CD14-positive monocyte (primary cell): ENCODE data around the gene CYB5R4. TPM values are rescaled to one million over a fixed set of nuclear protein-coding genes. Genes with fewer than 3 reads are reported as not detected.

ENCODE experiments used
- DNase-seq, 3 donors: peaks; one replicate each; pipeline ENCODE4 v3.0.0-alpha.2; 2011 to 2022
- H2AFZ ChIP-seq: 2 replicates; pipeline ENCODE4 v1.6.0; 2012; ENCODE audit warnings: mild to moderate bottlenecking, low read depth, low read length, inconsistent platforms; ENCODE audit not compliant: insufficient read depth, poor library complexity, severe bottlenecking
- H3K27ac ChIP-seq, 2 donors: 1 replicate in 1 of 2; 2 replicates in 1 of 2; pipeline ENCODE4 v1.5.1; 2012 to 2013; ENCODE audit warnings: low read length in 2 of 2, control low read depth in 1 of 2, inconsistent platforms in 1 of 2, low read depth in 1 of 2, mild to moderate bottlenecking in 1 of 2
- H3K27me3 ChIP-seq, 2 donors: one replicate each; pipeline versions ENCODE4 v1.6.0 to v1.6.1; 2011 to 2013; ENCODE audit warnings: low read length in 2 of 2; ENCODE audit not compliant: control insufficient read depth in 2 of 2, insufficient read depth in 2 of 2
- H3K36me3 ChIP-seq, 2 donors: replicated peaks in 1 of 2; 1 replicate in 1 of 2; 2 replicates in 1 of 2; pipeline versions ENCODE4 v1.5.1 to v1.6.1; 2012 to 2013; ENCODE audit warnings: low read length in 2 of 2, control low read depth in 1 of 2, inconsistent platforms in 1 of 2, mild to moderate bottlenecking in 1 of 2; ENCODE audit not compliant: insufficient read depth in 2 of 2, control insufficient read depth in 1 of 2
- H3K4me1 ChIP-seq, 2 donors: 1 replicate in 1 of 2; 2 replicates in 1 of 2; pipeline versions ENCODE4 v1.5.1 to v1.6.1; 2012 to 2013; ENCODE audit warnings: low read length in 2 of 2, control low read depth in 1 of 2, inconsistent platforms in 1 of 2, mild to moderate bottlenecking in 1 of 2, moderate library complexity in 1 of 2; ENCODE audit not compliant: insufficient read depth in 2 of 2, control insufficient read depth in 1 of 2
- H3K4me2 ChIP-seq: replicated peaks from 2 replicates; pipeline ENCODE3; 2012; ENCODE audit warnings: low read length, moderate library complexity, mild to moderate bottlenecking; ENCODE audit not compliant: poor library complexity, severe bottlenecking; ENCODE audit errors: extremely low read depth
- H3K4me3 ChIP-seq, 3 experiments: fragments of 200-600 bp in 1 of 3; sonication (generic) in 1 of 3; replicated peaks in 1 of 3; 1 replicate in 2 of 3; 2 replicates in 1 of 3; pipeline ENCODE4 v1.5.1; 2011 to 2013; ENCODE audit warnings: low read length in 3 of 3, mild to moderate bottlenecking in 3 of 3, control low read depth in 2 of 3, low read depth in 2 of 3, inconsistent platforms in 1 of 3, moderate library complexity in 1 of 3
- H3K79me2 ChIP-seq: 2 replicates; pipeline ENCODE4 v1.6.0; 2012; ENCODE audit warnings: mild to moderate bottlenecking, control low read depth, inconsistent platforms, low read length, moderate library complexity; ENCODE audit not compliant: insufficient read depth
- H3K9ac ChIP-seq: 2 replicates; pipeline ENCODE4 v1.6.0; 2017; ENCODE audit warnings: low read length, mild to moderate bottlenecking; ENCODE audit not compliant: insufficient read depth, poor library complexity, severe bottlenecking
- H3K9me3 ChIP-seq, 2 donors: replicated peaks in 1 of 2; 1 replicate in 1 of 2; 2 replicates in 1 of 2; pipeline versions ENCODE4 v1.5.1 to v1.6.1; 2012 to 2013; ENCODE audit warnings: low read length in 2 of 2, control low read depth in 1 of 2; ENCODE audit not compliant: control insufficient read depth in 1 of 2, insufficient read depth in 1 of 2
- H4K20me1 ChIP-seq: 2 replicates; pipeline ENCODE4 v1.6.0; 2012; ENCODE audit warnings: mild to moderate bottlenecking, low read length, control low read depth, moderate library complexity; ENCODE audit not compliant: insufficient read depth
- H3K27ac Mint-ChIP-seq, 7 donors: one replicate each; pipeline ENCODE4 v1.8.0; 2020; ENCODE audit warnings: mild to moderate bottlenecking in 7 of 7, mixed read lengths in 7 of 7, moderate library complexity in 6 of 7, inconsistent platforms in 2 of 7
- H3K27me3 Mint-ChIP-seq, 3 donors: one replicate each; pipeline ENCODE4 v1.8.0; 2021 to 2022; ENCODE audit warnings: low read depth in 3 of 3, mild to moderate bottlenecking in 3 of 3, mixed read lengths in 3 of 3, moderate library complexity in 3 of 3, inconsistent platforms in 1 of 3
- H3K36me3 Mint-ChIP-seq, 2 donors: one replicate each; pipeline ENCODE4 v1.8.0; 2020; ENCODE audit warnings: mixed read lengths in 2 of 2, inconsistent platforms in 1 of 2, mild to moderate bottlenecking in 1 of 2
- H3K4me1 Mint-ChIP-seq: one replicate; pipeline ENCODE4 v1.8.0; 2020; ENCODE audit warnings: mild to moderate bottlenecking, mixed read lengths
- H3K4me3 Mint-ChIP-seq, 2 donors: one replicate each; pipeline ENCODE4 v1.8.0; 2020; ENCODE audit warnings: mild to moderate bottlenecking in 2 of 2, mixed read lengths in 2 of 2, moderate library complexity in 1 of 2
- H3K9me3 Mint-ChIP-seq, 7 donors: one replicate each; pipeline ENCODE4 v1.8.0; 2020 to 2022; ENCODE audit warnings: mixed read lengths in 7 of 7, mild to moderate bottlenecking in 6 of 7, moderate library complexity in 6 of 7, inconsistent platforms in 2 of 7
- CTCF ChIP-seq: fragments of 200-600 bp; IDR thresholded peaks from one replicate; pipeline ENCODE4 v1.8.0; 2022; ENCODE audit warnings: antibody characterized with exemption, mild to moderate bottlenecking
- WGBS: methylation state at CpG from one replicate; pipeline ENCODE4 v1.1.5; 2013; ENCODE audit warnings: missing lambda C conversion rate; ENCODE audit not compliant: insufficient coverage; 5-methylcytosine and 5-hydroxymethylcytosine counted together
- intact Hi-C, 2 donors: fragments of 100-400 bp; cut with micrococcal nuclease; formaldehyde crosslinking; loops; one replicate each; pipeline versions ENCODE4 v1.15.0 to v1.15.1; 2023
- polyA plus RNA-seq, 3 donors: library from polyadenylated mRNA; depleted of rRNA in 1 of 3; unstranded in 2 of 3; stranded (reverse) in 1 of 3; fragments of 300-500 nt in 2 of 3; fragments of >200 nt in 1 of 3; fragmentation: Illumina TruSeq in 2 of 3; gene quantifications; 1 replicate in 2 of 3; 2 replicates in 1 of 3; pipeline ENCODE4 v1.2.3, GENCODE V29; 2012 to 2021

The CYB5R4 gene
- polyA plus RNA-seq, 3 donors: 30.5 to 120 (median 116) TPM

GRCh38 chr6:83984411-83984810 is 124.9 kb downstream of the CYB5R4 start:
- Histone ChIP-seq H3K4me1 (no peaks in the 10 kb centered on the region), H3K79me2 (no peaks in the 10 kb centered on the region), H3K27ac (no peak overlapping the region), H3K36me3 (no peaks in the 10 kb centered on the region), H3K4me2 (no peak overlapping the region), H3K9ac (no peak overlapping the region), H3K9me3 (no peaks in the 10 kb centered on the region), H4K20me1 (no peaks in the 10 kb centered on the region), H3K4me3 (no peak overlapping the region), H2AFZ (no peak overlapping the region), H3K27me3 (no peaks in the 10 kb centered on the region)
- Mint-ChIP-seq H3K27me3 (no peaks in the 10 kb centered on the region), H3K27ac (no peak overlapping the region), H3K36me3 (peaks cover 7 to 8% of the 10 kb centered on the region in 2 donors), H3K4me1 (no peaks in the 10 kb centered on the region), H3K4me3 (no peak overlapping the region), H3K9me3 (peaks cover 0 to 5% (median 0%) of the 10 kb centered on the region in 7 donors)
- intact Hi-C loops: no loop called here
- no peak for TF ChIP-seq CTCF
- no peak for DNase-seq
- WGBS: no CpG with 5 or more reads among the region's 1 CpG

GRCh38 chr6:83985308-83985713 is 125.8 kb downstream of the CYB5R4 start:
- peaks cover 0 to 5% (median 0%) of the 10 kb centered on the region in 7 donors for H3K9me3 Mint-ChIP-seq
- H2AFZ ChIP-seq: no peak overlapping the region
- no peak overlapping the region for H3K27ac Mint-ChIP-seq
- DNase-seq: no peak
- intact Hi-C loops: no loop called here
- H3K4me2 ChIP-seq: no peak overlapping the region
- WGBS: 40% methylated on average over 1 of the region's 1 CpG
- no peak overlapping the region for H3K27ac ChIP-seq
- H3K36me3 ChIP-seq: no peaks in the 10 kb centered on the region
- no peaks in the 10 kb centered on the region for H3K9me3 ChIP-seq
- no peak overlapping the region for H3K4me3 Mint-ChIP-seq
- peaks cover 7 to 8% of the 10 kb centered on the region in 2 donors for H3K36me3 Mint-ChIP-seq
- H3K4me1 ChIP-seq: no peaks in the 10 kb centered on the region
- no peak overlapping the region for H3K4me3 ChIP-seq
- H3K4me1 Mint-ChIP-seq: no peaks in the 10 kb centered on the region
- no peaks in the 10 kb centered on the region for H4K20me1 ChIP-seq
- no peak overlapping the region for H3K9ac ChIP-seq
- H3K79me2 ChIP-seq: no peaks in the 10 kb centered on the region
- H3K27me3 Mint-ChIP-seq: no peaks in the 10 kb centered on the region
- no peak for TF ChIP-seq CTCF
- no peaks in the 10 kb centered on the region for H3K27me3 ChIP-seq
